ENCODE results near the gene PCBP1. TPM values are rescaled to one million over a fixed set of nuclear protein-coding genes. Genes with fewer than 3 reads are reported as not detected.

PCBP1 gene
- total RNA-seq, 1 donor from 2014 or later = 17.1 TPM

- no peak for TF ChIP-seq CTCF (IDR thresholded peaks at IDR 0.05; ENCODE audit: insufficient read depth, low read length, severe bottlenecking)
- peaks cover 5% of the 10 kb centered on the region for H3K36me3 ChIP-seq (ENCODE audit: control insufficient read depth, insufficient read depth, low read length)
- FAIRE-seq (no peak), DNase-seq (ENCODE audit: low read depth) (no peak)
- H3K27me3 ChIP-seq (ENCODE audit: control insufficient read depth, insufficient read depth, low read length) = no peaks in the 10 kb centered on the region
- peak overlapping the region; percentile 80 for H3K4me3 ChIP-seq (ENCODE audit: low read depth, low read length)
Observed at GRCh38 chr2:70088598-70089219, 1.4 kb downstream of the PCBP1 start.

DNA sequence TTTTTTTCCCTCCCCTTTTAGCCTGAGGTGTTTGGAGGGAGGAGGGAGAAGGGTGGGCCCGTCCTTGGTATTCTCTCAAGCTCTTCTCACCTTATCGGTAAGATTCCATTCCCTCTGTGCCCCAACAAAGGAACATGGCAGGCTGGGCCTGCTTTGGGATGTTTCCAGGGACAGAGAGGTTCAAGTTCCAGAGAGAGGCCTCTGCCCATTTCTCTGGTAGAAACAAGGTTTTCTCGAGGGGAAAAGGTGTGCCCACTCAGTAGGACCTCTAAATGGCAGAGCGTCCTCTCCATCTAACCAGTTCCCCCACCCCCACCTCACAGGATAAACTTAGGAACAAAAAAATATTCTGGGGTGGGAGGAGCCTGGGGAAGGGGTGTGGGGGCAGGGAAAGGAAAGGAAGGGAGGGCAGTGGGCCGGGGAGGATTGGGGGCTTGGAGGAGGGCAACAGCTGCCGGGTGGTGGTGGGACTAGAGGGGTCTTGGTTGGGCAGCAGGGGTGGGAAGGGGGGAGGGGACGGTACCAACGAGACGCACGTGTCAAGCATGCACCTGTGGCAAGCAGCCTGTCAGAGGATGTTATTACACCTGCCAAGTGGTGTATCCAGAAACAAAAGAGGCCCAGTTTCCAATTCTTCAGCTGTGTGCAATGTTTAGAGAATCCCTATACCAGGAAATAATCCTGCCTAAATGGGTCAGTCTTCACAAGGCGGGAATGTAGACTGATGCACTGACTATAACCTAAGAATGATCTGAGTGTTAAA lies 2.1 kb downstream of the PCBP1 start:
- no peaks in the 10 kb centered on the region for H3K27me3 ChIP-seq (ENCODE audit: control insufficient read depth, insufficient read depth, low read length)
- peaks cover 5% of the 10 kb centered on the region for H3K36me3 ChIP-seq (ENCODE audit: control insufficient read depth, insufficient read depth, low read length)
- DNase-seq (ENCODE audit: low read depth) (no peak), FAIRE-seq (no peak)
- H3K4me3 ChIP-seq (ENCODE audit: low read depth, low read length) = peak overlapping the region; percentile 80
- no peak for TF ChIP-seq CTCF (IDR thresholded peaks at IDR 0.05; ENCODE audit: insufficient read depth, low read length, severe bottlenecking)

DNA sequence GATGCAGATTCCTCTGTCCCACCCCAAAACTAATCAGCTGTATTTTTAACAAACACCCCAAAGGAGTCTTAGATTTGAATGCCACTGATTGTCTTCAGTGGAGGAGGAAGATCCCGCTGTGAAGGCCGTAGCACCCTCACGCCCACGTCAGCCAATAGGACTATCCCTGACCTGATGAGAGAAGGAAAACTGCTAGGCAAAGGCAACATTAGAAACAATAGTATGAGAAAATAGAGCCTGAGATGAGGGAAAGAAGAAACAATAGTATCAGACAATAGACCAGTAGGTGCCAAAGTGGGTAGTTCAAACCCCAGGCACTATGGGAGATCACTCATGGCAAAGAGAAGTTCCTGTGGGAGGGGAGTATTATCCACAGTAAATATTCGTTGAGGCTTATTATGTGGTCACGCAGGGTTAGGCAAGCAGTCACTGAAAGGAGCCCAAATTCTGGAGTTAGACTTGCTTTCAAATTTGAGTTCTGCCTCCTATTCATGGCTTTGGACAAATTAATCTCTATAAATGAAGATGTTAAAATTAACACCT lies 2.8 kb downstream of the PCBP1 start:
- FAIRE-seq = no peak
- no peak for TF ChIP-seq CTCF (IDR thresholded peaks at IDR 0.05; ENCODE audit: insufficient read depth, low read length, severe bottlenecking)
- Histone ChIP-seq H3K4me3 (ENCODE audit: low read depth, low read length) (no peak overlapping the region), H3K27me3 (ENCODE audit: control insufficient read depth, insufficient read depth, low read length) (no peaks in the 10 kb centered on the region), H3K36me3 (ENCODE audit: control insufficient read depth, insufficient read depth, low read length) (peaks cover 5% of the 10 kb centered on the region)
- DNase-seq (ENCODE audit: low read depth) = no peak

DNA sequence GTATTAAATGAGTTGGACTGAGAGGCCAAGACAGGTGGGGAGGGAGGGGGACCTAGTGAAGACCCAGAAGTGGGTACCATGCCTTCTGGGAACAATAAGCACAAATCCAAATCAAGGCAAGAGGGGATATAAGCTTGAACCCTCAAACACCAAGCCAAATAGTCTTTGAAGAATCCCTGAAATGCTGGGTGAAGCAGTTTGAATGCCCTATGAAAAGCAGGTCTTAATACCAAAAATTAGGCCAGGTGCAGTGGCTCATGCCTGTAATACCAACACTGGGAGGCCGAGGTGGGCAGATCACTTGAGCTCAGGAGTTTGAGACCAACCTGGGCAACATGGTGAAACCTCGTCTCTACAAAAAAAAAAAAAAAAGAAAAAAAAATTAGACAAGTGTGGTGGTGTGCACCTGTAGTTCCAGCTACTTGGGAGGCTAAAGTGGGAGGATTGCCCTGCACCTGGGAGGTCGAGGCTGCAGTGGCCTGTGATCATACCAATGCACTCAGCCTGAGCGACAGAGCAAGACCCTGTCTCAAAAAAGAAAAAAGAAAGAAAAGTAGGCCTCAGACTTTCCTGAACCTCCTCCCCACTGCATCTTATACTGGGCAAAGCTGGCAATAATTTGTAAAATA lies 3.5 kb downstream of the PCBP1 start:
- no peak for TF ChIP-seq CTCF (IDR thresholded peaks at IDR 0.05; ENCODE audit: insufficient read depth, low read length, severe bottlenecking)
- H3K36me3 ChIP-seq (ENCODE audit: control insufficient read depth, insufficient read depth, low read length) = peaks cover 5% of the 10 kb centered on the region
- DNase-seq (ENCODE audit: low read depth) (no peak), FAIRE-seq (no peak)
- H3K27me3 ChIP-seq (ENCODE audit: control insufficient read depth, insufficient read depth, low read length) = no peaks in the 10 kb centered on the region
- no peak overlapping the region for H3K4me3 ChIP-seq (ENCODE audit: low read depth, low read length)

GRCh38 chr2:70091364-70091763 lies 4.1 kb downstream of the PCBP1 start:
- Histone ChIP-seq H3K4me3 (ENCODE audit: low read depth, low read length) (no peak overlapping the region), H3K27me3 (ENCODE audit: control insufficient read depth, insufficient read depth, low read length) (no peaks in the 10 kb centered on the region), H3K36me3 (ENCODE audit: control insufficient read depth, insufficient read depth, low read length) (peaks cover 5% of the 10 kb centered on the region)
- no peak for DNase-seq (ENCODE audit: low read depth)
- FAIRE-seq = no peak
- no peak for TF ChIP-seq CTCF (IDR thresholded peaks at IDR 0.05; ENCODE audit: insufficient read depth, low read length, severe bottlenecking)

Data from bronchial epithelial cell (primary cell).